GM23338 (cell line): ENCODE data around the gene DENND1B. TPM values are rescaled to one million over a fixed set of nuclear protein-coding genes. Genes with fewer than 3 reads are reported as not detected.
A peak's percentile ranks its signal among the peaks of the same experiment; 100 is the strongest.

Experiments used
- ATAC-seq: fragments of 200-7000 bp; cut with Tn5 transposase; 3 replicates; pipeline ENCODE4 v1.9.1; 2020
- DNase-seq: peaks from one replicate; pipeline ENCODE4 v3.0.0-alpha.2; 2015; ENCODE audit warnings: low spot score
- H2AFZ ChIP-seq: fragments of 200-600 bp; sonication (generic); 2 replicates; pipeline ENCODE4 v1.8.0; 2016; ENCODE audit warnings: antibody characterized with exemption, mild to moderate bottlenecking, moderate library complexity
- H3F3A ChIP-seq: fragments of 200-600 bp; sonication (generic); replicated peaks from 2 replicates; pipeline ENCODE4 v1.8.0; 2017; ENCODE audit warnings: antibody characterized with exemption, mixed run types, low read depth
- H3K27ac ChIP-seq: fragments of 200-600 bp; sonication (generic); 2 replicates; pipeline ENCODE4 v1.6.1; 2016; ENCODE audit warnings: low read depth
- H3K27me3 ChIP-seq: fragments of 200-600 bp; sonication (generic); 2 replicates; pipeline ENCODE4 v1.8.0; 2016; ENCODE audit warnings: mild to moderate bottlenecking, mixed run types, moderate library complexity; ENCODE audit not compliant: insufficient read depth
- H3K36me3 ChIP-seq: fragments of 200-600 bp; sonication (generic); 2 replicates; pipeline ENCODE4 v1.8.0; 2016; ENCODE audit warnings: mild to moderate bottlenecking; ENCODE audit not compliant: insufficient read depth
- H3K4me1 ChIP-seq: fragments of 200-600 bp; sonication (generic); 2 replicates; pipeline ENCODE4 v1.8.0; 2016; ENCODE audit warnings: mild to moderate bottlenecking, moderate library complexity; ENCODE audit not compliant: insufficient read depth
- H3K4me2 ChIP-seq: fragments of 200-600 bp; sonication (generic); 2 replicates; pipeline ENCODE4 v1.7.1; 2017; ENCODE audit warnings: mixed run types
- H3K4me3 ChIP-seq: fragments of 200-600 bp; sonication (generic); 2 replicates; pipeline ENCODE4 v1.6.1; 2016; ENCODE audit warnings: mixed run types
- H3K79me2 ChIP-seq: fragments of 200-600 bp; sonication (generic); replicated peaks from 2 replicates; pipeline ENCODE4 v1.8.0; 2017; ENCODE audit warnings: mild to moderate bottlenecking; ENCODE audit not compliant: insufficient read depth
- H3K9me2 ChIP-seq: fragments of 200-600 bp; sonication (generic); 2 replicates; pipeline ENCODE4 v1.8.0; 2017; ENCODE audit not compliant: insufficient read depth
- H4K20me1 ChIP-seq: fragments of 200-600 bp; sonication (generic); replicated peaks from 2 replicates; pipeline ENCODE4 v1.8.0; 2017; ENCODE audit warnings: mild to moderate bottlenecking; ENCODE audit not compliant: insufficient read depth
- H3K27ac Mint-ChIP-seq: 2 replicates; pipeline ENCODE4 v1.8.0; 2020; ENCODE audit warnings: inconsistent platforms, mild to moderate bottlenecking, moderate library complexity, mixed read lengths
- H3K27me3 Mint-ChIP-seq: 3 replicates; pipeline ENCODE4 v1.8.0; 2022; ENCODE audit warnings: low read depth, mild to moderate bottlenecking, moderate library complexity, mixed read lengths, inconsistent platforms; ENCODE audit not compliant: insufficient read depth, poor library complexity
- H3K36me3 Mint-ChIP-seq: 3 replicates; pipeline ENCODE4 v1.8.0; 2021; ENCODE audit warnings: low read depth, mild to moderate bottlenecking, inconsistent platforms, moderate library complexity, mixed read lengths
- H3K4me1 Mint-ChIP-seq: 3 replicates; pipeline ENCODE4 v1.8.0; 2020; ENCODE audit warnings: mild to moderate bottlenecking, inconsistent platforms, mixed read lengths
- H3K4me3 Mint-ChIP-seq: 3 replicates; pipeline ENCODE4 v1.8.0; 2021; ENCODE audit warnings: moderate library complexity, mild to moderate bottlenecking, inconsistent platforms, mixed read lengths
- H3K9me3 Mint-ChIP-seq: 3 replicates; pipeline ENCODE4 v1.8.0; 2020; ENCODE audit warnings: moderate library complexity, mild to moderate bottlenecking, inconsistent platforms, mixed read lengths
- CTCF ChIP-seq, 2 experiments: fragments of 200-600 bp in 1 of 2; sonication (generic) in 1 of 2; conservative IDR thresholded peaks; 2 replicates each; pipeline versions ENCODE4 v1.5.1 to v1.6.1; 2016 to 2017; ENCODE audit warnings: antibody characterized with exemption in 2 of 2, low read depth in 2 of 2, mild to moderate bottlenecking in 2 of 2, moderate library complexity in 1 of 2
- ETS1 ChIP-seq: IDR thresholded peaks from 2 replicates; pipeline ENCODE4 v1.6.1; 2016; ENCODE audit warnings: antibody characterized with exemption
- EZH2 ChIP-seq: fragments of 200-600 bp; sonication (generic); IDR thresholded peaks from one replicate; pipeline ENCODE4 v1.8.0; 2017; ENCODE audit warnings: antibody characterized with exemption, mild to moderate bottlenecking, low read depth; ENCODE audit not compliant: unreplicated experiment
- EZH2phosphoT487 ChIP-seq: fragments of 200-600 bp; sonication (generic); IDR thresholded peaks from one replicate; pipeline ENCODE4 v1.8.1; 2018; ENCODE audit warnings: antibody characterized with exemption; ENCODE audit not compliant: unreplicated experiment
- NANOG ChIP-seq: IDR thresholded peaks from 2 replicates; pipeline ENCODE4 v1.6.1; 2016; ENCODE audit warnings: antibody characterized with exemption, borderline replicate concordance
- ZNF331 ChIP-seq: fragments of 250-450 bp; sonication (Bioruptor Pico); IDR thresholded peaks from 2 replicates; pipeline ENCODE4 v1.5.0; 2020; ENCODE audit warnings: low read depth, mild to moderate bottlenecking, moderate library complexity
- polyA plus RNA-seq: library from polyadenylated mRNA; unstranded; fragments of >200 nt; fragmentation: Nextera tagmentation; extraction: Ambion mirVana; gene quantifications from 2 replicates; pipeline ENCODE4 v1.2.1, GENCODE V29; 2016
- total RNA-seq: library from RNA; depleted of rRNA; stranded (reverse); fragments of >200 nt; shearing (Covaris generic); gene quantifications from 2 replicates; pipeline ENCODE4 v1.2.3, GENCODE V29; 2014
- TF ChIP-seq, protein P1 (sequence below): IDR thresholded peaks from one replicate; pipeline ENCODE4 v1.6.1; 2018; ENCODE audit warnings: antibody characterized with exemption; ENCODE audit not compliant: unreplicated experiment

The DENND1B gene
- total and polyA plus RNA-seq, 2 experiments from 2014 or later, result 4.3 to 5.2 TPM

- no peak overlapping the region for H3K27ac Mint-ChIP-seq
- H3K9me2 ChIP-seq, result peaks cover 3% of the 10 kb centered on the region; the same call in 1 of the 2 replicates
- H3K4me3 Mint-ChIP-seq, result no peak overlapping the region
- DNase-seq (no peak), ATAC-seq (no peak)
- no peak for TF ChIP-seq EZH2
- TF ChIP-seq NANOG, result no peak
- no peak for TF ChIP-seq ETS1
- TF ChIP-seq, protein P1, sequence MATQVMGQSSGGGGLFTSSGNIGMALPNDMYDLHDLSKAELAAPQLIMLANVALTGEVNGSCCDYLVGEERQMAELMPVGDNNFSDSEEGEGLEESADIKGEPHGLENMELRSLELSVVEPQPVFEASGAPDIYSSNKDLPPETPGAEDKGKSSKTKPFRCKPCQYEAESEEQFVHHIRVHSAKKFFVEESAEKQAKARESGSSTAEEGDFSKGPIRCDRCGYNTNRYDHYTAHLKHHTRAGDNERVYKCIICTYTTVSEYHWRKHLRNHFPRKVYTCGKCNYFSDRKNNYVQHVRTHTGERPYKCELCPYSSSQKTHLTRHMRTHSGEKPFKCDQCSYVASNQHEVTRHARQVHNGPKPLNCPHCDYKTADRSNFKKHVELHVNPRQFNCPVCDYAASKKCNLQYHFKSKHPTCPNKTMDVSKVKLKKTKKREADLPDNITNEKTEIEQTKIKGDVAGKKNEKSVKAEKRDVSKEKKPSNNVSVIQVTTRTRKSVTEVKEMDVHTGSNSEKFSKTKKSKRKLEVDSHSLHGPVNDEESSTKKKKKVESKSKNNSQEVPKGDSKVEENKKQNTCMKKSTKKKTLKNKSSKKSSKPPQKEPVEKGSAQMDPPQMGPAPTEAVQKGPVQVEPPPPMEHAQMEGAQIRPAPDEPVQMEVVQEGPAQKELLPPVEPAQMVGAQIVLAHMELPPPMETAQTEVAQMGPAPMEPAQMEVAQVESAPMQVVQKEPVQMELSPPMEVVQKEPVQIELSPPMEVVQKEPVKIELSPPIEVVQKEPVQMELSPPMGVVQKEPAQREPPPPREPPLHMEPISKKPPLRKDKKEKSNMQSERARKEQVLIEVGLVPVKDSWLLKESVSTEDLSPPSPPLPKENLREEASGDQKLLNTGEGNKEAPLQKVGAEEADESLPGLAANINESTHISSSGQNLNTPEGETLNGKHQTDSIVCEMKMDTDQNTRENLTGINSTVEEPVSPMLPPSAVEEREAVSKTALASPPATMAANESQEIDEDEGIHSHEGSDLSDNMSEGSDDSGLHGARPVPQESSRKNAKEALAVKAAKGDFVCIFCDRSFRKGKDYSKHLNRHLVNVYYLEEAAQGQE, result no peak
- TF ChIP-seq CTCF (conservative IDR thresholded peaks at IDR 0.05; ENCODE audit: low read depth in 2 of 2), result no peak
- H3K27ac ChIP-seq, result no peak overlapping the region
- no peaks in the 10 kb centered on the region for H3F3A ChIP-seq
- no peaks in the 10 kb centered on the region for H3K27me3 ChIP-seq
- H3K27me3 Mint-ChIP-seq, result no peaks in the 10 kb centered on the region
- H3K36me3 ChIP-seq, result no peaks in the 10 kb centered on the region
- H4K20me1 ChIP-seq, result no peaks in the 10 kb centered on the region
- peak overlapping the region; percentile 26 for H2AFZ ChIP-seq
- peaks cover 36% of the 10 kb centered on the region for H3K4me1 Mint-ChIP-seq
- H3K4me3 ChIP-seq, result no peak overlapping the region
- peaks cover 33% of the 10 kb centered on the region for H3K4me1 ChIP-seq
- peak overlapping the region; percentile 11; the same call in 1 of the 2 replicates for H3K4me2 ChIP-seq
- H3K79me2 ChIP-seq, result no peaks in the 10 kb centered on the region
- no peaks in the 10 kb centered on the region for H3K36me3 Mint-ChIP-seq
- no peaks in the 10 kb centered on the region for H3K9me3 Mint-ChIP-seq
These were observed 304.9 kb downstream of the DENND1B start for GRCh38 chr1:197470330-197470729.

GRCh38 chr1:197469620-197470210, 305.6 kb downstream of the DENND1B start:
- H3K4me3 Mint-ChIP-seq, result no peak overlapping the region
- H3K27ac Mint-ChIP-seq, result peak overlapping the region; percentile 87
- TF ChIP-seq EZH2phosphoT487, result no peak
- TF ChIP-seq ETS1, result no peak
- no peak for TF ChIP-seq ZNF331 (CRISPR knock-in tag)
- TF ChIP-seq, protein P1, result no peak
- no peak for TF ChIP-seq EZH2
- Histone ChIP-seq H3K4me2 (peak overlapping the region; percentile 11; the same call in 1 of the 2 replicates), H3K4me1 (peaks cover 33% of the 10 kb centered on the region), H3K9me2 (peaks cover 2% of the 10 kb centered on the region; the same call in 1 of the 2 replicates), H3F3A (no peaks in the 10 kb centered on the region), H3K27me3 (no peaks in the 10 kb centered on the region), H2AFZ (peak overlapping the region; percentile 26), H3K36me3 (no peaks in the 10 kb centered on the region), H4K20me1 (no peaks in the 10 kb centered on the region), H3K27ac (no peak overlapping the region), H3K79me2 (no peaks in the 10 kb centered on the region), H3K4me3 (no peak overlapping the region)
- no peaks in the 10 kb centered on the region for H3K36me3 Mint-ChIP-seq
- no peaks in the 10 kb centered on the region for H3K27me3 Mint-ChIP-seq
- DNase-seq (peak; percentile 19), ATAC-seq (0 out of 3 replicates have a peak, but pooled peaks have one; percentile 15)
- H3K9me3 Mint-ChIP-seq, result no peaks in the 10 kb centered on the region
- peaks cover 36% of the 10 kb centered on the region for H3K4me1 Mint-ChIP-seq
